SK-N-SH (cell line): ENCODE data around the gene RBBP5. TPM values are rescaled to one million over a fixed set of nuclear protein-coding genes. Genes with fewer than 3 reads are reported as not detected.

Source experiments
- CTCF ChIA-PET: fragments of 300-600, 350-600 bp; formaldehyde crosslinking; extraction: SDS; loops from one replicate; lab custom pipeline; 2021; lab: Yijun Ruan, JAX
- POLR2A ChIA-PET: fragments of 350-600 bp; sonication (Branson Sonifier 250); formaldehyde crosslinking; extraction: SDS; loops from one replicate; lab custom pipeline; 2020; ENCODE audit warnings: antibody characterized with exemption, inconsistent platforms; lab: Yijun Ruan, JAX
- DNase-seq: peaks from one replicate; pipeline ENCODE4 v3.0.0; 2012
- H2AFZ ChIP-seq: fragments of 200-600 bp; sonication (generic); 2 replicates; pipeline ENCODE4 v1.8.1; 2016; ENCODE audit warnings: antibody characterized with exemption, mild to moderate bottlenecking, low read depth
- H3F3A ChIP-seq: fragments of 200-600 bp; sonication (generic); replicated peaks from 2 replicates; pipeline ENCODE3; 2016; ENCODE audit warnings: antibody characterized with exemption, mild to moderate bottlenecking; ENCODE audit not compliant: insufficient read depth
- H3K27ac ChIP-seq, 2 experiments: fragments of 200-500 bp in 1 of 2; fragments of 200-600 bp in 1 of 2; sonication (Bioruptor generic) in 1 of 2; sonication (generic), shearing (Covaris generic) in 1 of 2; 2 replicates each; pipeline versions ENCODE4 v1.5.1 to v1.6.1; 2014 to 2016; ENCODE audit warnings: low read depth in 2 of 2, inconsistent platforms in 1 of 2, low read length in 1 of 2, mild to moderate bottlenecking in 1 of 2, mixed read lengths in 1 of 2
- H3K27me3 ChIP-seq: fragments of 200-600 bp; sonication (generic), shearing (Covaris generic); 2 replicates; pipeline ENCODE4 v1.6.1; 2016; ENCODE audit warnings: mixed run types; ENCODE audit not compliant: insufficient read depth
- H3K36me3 ChIP-seq, 2 experiments: fragments of 200-500 bp in 1 of 2; fragments of 200-600 bp in 1 of 2; sonication (Bioruptor generic) in 1 of 2; sonication (generic) in 1 of 2; replicated peaks in 1 of 2; 2 replicates each; pipeline versions ENCODE3 to v1.5.1; 2014 to 2016; ENCODE audit warnings: low read length in 1 of 2, mild to moderate bottlenecking in 1 of 2; ENCODE audit not compliant: insufficient read depth in 2 of 2, control insufficient read depth in 1 of 2
- H3K4me1 ChIP-seq, 2 experiments: fragments of 200-500 bp in 1 of 2; fragments of 200-600 bp in 1 of 2; sonication (Bioruptor generic) in 1 of 2; sonication (generic), shearing (Covaris generic) in 1 of 2; 2 replicates each; pipeline versions ENCODE4 v1.5.1 to v1.6.1; 2014 to 2016; ENCODE audit warnings: low read depth in 1 of 2, low read length in 1 of 2, mixed run types in 1 of 2; ENCODE audit not compliant: insufficient read depth in 2 of 2, control insufficient read depth in 1 of 2
- H3K4me2 ChIP-seq: fragments of 200-600 bp; sonication (generic), shearing (Covaris generic); 2 replicates; pipeline ENCODE4 v1.6.1; 2017; ENCODE audit warnings: mixed run types
- H3K4me3 ChIP-seq, 2 experiments: fragments of 200-500 bp in 1 of 2; fragments of 200-600 bp in 1 of 2; sonication (Bioruptor generic) in 1 of 2; sonication (generic), shearing (Covaris generic) in 1 of 2; 2 replicates each; pipeline versions ENCODE4 v1.5.1 to v1.8.1; 2014 to 2016; ENCODE audit warnings: low read depth in 2 of 2, inconsistent platforms in 1 of 2, low read length in 1 of 2, mild to moderate bottlenecking in 1 of 2, mixed read lengths in 1 of 2, moderate library complexity in 1 of 2
- H3K79me2 ChIP-seq: fragments of 200-600 bp; sonication (generic); 2 replicates; pipeline ENCODE4 v1.8.1; 2017; ENCODE audit warnings: mild to moderate bottlenecking; ENCODE audit not compliant: insufficient read depth
- H3K9ac ChIP-seq: fragments of 200-600 bp; sonication (generic); 2 replicates; pipeline ENCODE4 v1.6.1; 2017; ENCODE audit warnings: mixed run types
- H3K9me2 ChIP-seq: fragments of 200-600 bp; sonication (generic); 2 replicates; pipeline ENCODE4 v1.6.1; 2017; ENCODE audit warnings: mixed run types
- H3K9me3 ChIP-seq: fragments of 200-600 bp; sonication (generic); 2 replicates; pipeline ENCODE4 v1.6.1; 2017; ENCODE audit warnings: mixed run types, mild to moderate bottlenecking, moderate library complexity
- H4K20me1 ChIP-seq: fragments of 200-600 bp; sonication (generic); 2 replicates; pipeline ENCODE4 v1.6.1; 2017; ENCODE audit warnings: mild to moderate bottlenecking, mixed run types; ENCODE audit not compliant: insufficient read depth
- CHD2 ChIP-seq: fragments of 150-350 bp; IDR thresholded peaks from 2 replicates; pipeline ENCODE4 v1.6.1; 2018; ENCODE audit warnings: low read length; ENCODE audit not compliant: partially characterized antibody
- EP300 ChIP-seq, 2 experiments: IDR thresholded peaks; 2 replicates each; pipeline versions ENCODE4 v1.4.0 to v1.6.1; 2012; ENCODE audit warnings: borderline replicate concordance in 1 of 2, low read depth in 1 of 2, low read length in 1 of 2
- FOSL2 ChIP-seq: IDR thresholded peaks from 2 replicates; pipeline ENCODE4 v1.4.0; 2012; ENCODE audit warnings: low read depth, mild to moderate bottlenecking, moderate library complexity, borderline replicate concordance
- FOXJ3 ChIP-seq: sonication (generic); formaldehyde crosslinking; IDR thresholded peaks from 2 replicates; pipeline ENCODE4 v1.5.1; 2020; ENCODE audit warnings: mild to moderate bottlenecking, missing genetic modification reagents
- FOXM1 ChIP-seq: IDR thresholded peaks from 2 replicates; pipeline ENCODE4 v1.4.0; 2012; ENCODE audit warnings: low read depth, mild to moderate bottlenecking
- GABPA ChIP-seq: IDR thresholded peaks from 2 replicates; pipeline ENCODE4 v1.4.0; 2012; ENCODE audit warnings: low read depth, mild to moderate bottlenecking
- JUND ChIP-seq: IDR thresholded peaks from 2 replicates; pipeline ENCODE4 v1.4.0; 2012
- MEF2A ChIP-seq: IDR thresholded peaks from 2 replicates; pipeline ENCODE4 v1.4.0; 2012; ENCODE audit warnings: low read depth, borderline replicate concordance
- MXI1 ChIP-seq: IDR thresholded peaks from 2 replicates; pipeline ENCODE4 v1.6.1; 2012; ENCODE audit warnings: mild to moderate bottlenecking, low read depth, low read length, improper control_type of control experiment
- NFIC ChIP-seq: IDR thresholded peaks from 2 replicates; pipeline ENCODE4 v1.4.0; 2012; ENCODE audit warnings: borderline replicate concordance
- NRF1 ChIP-seq: IDR thresholded peaks from 2 replicates; pipeline ENCODE4 v1.6.1; 2012; ENCODE audit warnings: low read depth, mild to moderate bottlenecking, low read length
- POLR2AphosphoS5 ChIP-seq: IDR thresholded peaks from 2 replicates; pipeline ENCODE4 v1.6.1; 2012; ENCODE audit warnings: low read depth, low read length
- RAD21 ChIP-seq: IDR thresholded peaks from 2 replicates; pipeline ENCODE4 v1.6.1; 2012; ENCODE audit warnings: mild to moderate bottlenecking, low read length
- RCOR1 ChIP-seq: fragments of 150-350 bp; IDR thresholded peaks from 2 replicates; pipeline ENCODE4 v1.6.1; 2017; ENCODE audit warnings: antibody characterized with exemption, low read length
- RFX5 ChIP-seq: IDR thresholded peaks from 2 replicates; pipeline ENCODE4 v1.6.1; 2012; ENCODE audit warnings: mild to moderate bottlenecking, improper control_type of control experiment, low read length
- RXRA ChIP-seq: IDR thresholded peaks from 2 replicates; pipeline ENCODE4 v1.4.0; 2012; ENCODE audit warnings: low read depth, mild to moderate bottlenecking, borderline replicate concordance
- SIN3A ChIP-seq: IDR thresholded peaks from 2 replicates; pipeline ENCODE4 v1.6.1; 2012; ENCODE audit warnings: low read depth, mild to moderate bottlenecking, low read length, moderate library complexity, borderline replicate concordance
- TAF1 ChIP-seq: IDR thresholded peaks from 2 replicates; pipeline ENCODE4 v1.6.1; 2012; ENCODE audit warnings: low read depth, mild to moderate bottlenecking, low read length, moderate library complexity, borderline replicate concordance
- TCF12 ChIP-seq: IDR thresholded peaks from 2 replicates; pipeline ENCODE4 v1.4.0; 2012
- TEAD4 ChIP-seq: IDR thresholded peaks from 2 replicates; pipeline ENCODE4 v1.4.0; 2012; ENCODE audit warnings: mild to moderate bottlenecking, borderline replicate concordance; ENCODE audit not compliant: insufficient read depth
- YY1 ChIP-seq: IDR thresholded peaks from 2 replicates; pipeline ENCODE4 v1.4.0; 2012; ENCODE audit warnings: low read depth, mild to moderate bottlenecking
- ZBTB33 ChIP-seq: IDR thresholded peaks from 2 replicates; pipeline ENCODE4 v1.4.0; 2012; ENCODE audit warnings: low read depth, borderline replicate concordance
- WGBS: methylation state at CpG from one replicate; pipeline ENCODE4 v1.1.6; 2017; ENCODE audit warnings: low lambda C conversion rate; 5-methylcytosine and 5-hydroxymethylcytosine counted together
- polyA plus RNA-seq, 3 experiments: library from polyadenylated mRNA; depleted of rRNA; stranded (reverse); fragments of >200 nt; gene quantifications; 2 replicates each; pipeline ENCODE4 v1.2.3, GENCODE V29; 2012
- TF ChIP-seq, protein P1 (sequence below): IDR thresholded peaks from 2 replicates; pipeline ENCODE4; 2012
- TF ChIP-seq, protein P2 (sequence below): IDR thresholded peaks from 2 replicates; pipeline ENCODE4 v1.4.0; 2012; ENCODE audit warnings: low read depth
- TF ChIP-seq, protein P3 (sequence below): IDR thresholded peaks from 2 replicates; pipeline ENCODE4 v1.4.0; 2012; ENCODE audit warnings: low read depth, borderline replicate concordance

The RBBP5 gene
- polyA plus RNA-seq, 1 of the 3 experiments (the other 2 are of a cell fraction) = 5.7 TPM

DNA sequence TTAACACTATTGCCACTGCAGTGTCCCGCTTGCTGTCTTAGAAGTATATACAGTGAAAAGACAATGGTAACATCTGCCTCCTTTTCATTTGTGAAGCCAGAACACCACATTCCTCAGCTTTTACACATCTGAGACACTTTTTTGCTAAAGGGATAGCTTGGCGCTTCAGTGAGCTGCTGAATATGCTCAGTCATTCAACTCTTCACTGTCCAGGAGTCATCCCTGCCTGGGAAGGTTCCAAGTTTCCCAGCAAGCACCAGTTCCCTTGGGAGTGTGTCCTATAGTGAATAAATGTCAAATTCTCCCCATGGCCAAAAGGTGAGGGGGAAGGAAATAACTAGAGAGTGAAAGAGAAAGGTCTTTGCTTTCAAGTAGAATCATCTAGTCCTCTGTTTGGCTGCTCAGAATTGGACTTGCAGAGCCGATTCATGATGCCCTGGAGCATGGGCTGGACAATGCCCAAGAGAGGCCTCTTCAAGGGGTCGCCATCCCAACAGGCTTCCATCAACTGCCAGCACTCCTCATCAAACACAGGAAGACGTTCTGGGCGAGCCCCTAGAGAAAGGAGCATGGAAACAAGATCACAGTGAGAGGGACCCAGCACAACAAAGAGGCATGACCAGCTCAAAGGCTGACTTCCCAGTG lies 25.5 kb upstream of the RBBP5 start:
- Histone ChIP-seq H3K27ac (peak overlapping the region in 1 of 2 experiments; percentile 78; a peak in 3 of 4 replicates), H3K9me3 (no peaks in the 10 kb centered on the region), H3K79me2 (no peaks in the 10 kb centered on the region), H3K36me3 (peaks cover 22 to 26% of the 10 kb centered on the region in 2 experiments), H3K9ac (peak overlapping the region; percentile 18; the same call in 1 of the 2 replicates), H4K20me1 (no peaks in the 10 kb centered on the region), H3K9me2 (no peaks in the 10 kb centered on the region), H3K4me2 (no peak overlapping the region), H3F3A (peaks cover 29% of the 10 kb centered on the region), H3K4me3 (no peak overlapping the region), H3K4me1 (peaks cover 2 to 16% of the 10 kb centered on the region in 2 experiments; a peak in 3 of 4 replicates), H2AFZ (no peak overlapping the region), H3K27me3 (no peaks in the 10 kb centered on the region)
- CTCF ChIA-PET = interaction anchor here (0.9 to 5.0 kb wide), 4 partner anchors 26 to 158 kb away, joined by 3 to 23 read pairs (median 4); no protein-coding TSS in a partner anchor
- TF ChIP-seq, protein P1, sequence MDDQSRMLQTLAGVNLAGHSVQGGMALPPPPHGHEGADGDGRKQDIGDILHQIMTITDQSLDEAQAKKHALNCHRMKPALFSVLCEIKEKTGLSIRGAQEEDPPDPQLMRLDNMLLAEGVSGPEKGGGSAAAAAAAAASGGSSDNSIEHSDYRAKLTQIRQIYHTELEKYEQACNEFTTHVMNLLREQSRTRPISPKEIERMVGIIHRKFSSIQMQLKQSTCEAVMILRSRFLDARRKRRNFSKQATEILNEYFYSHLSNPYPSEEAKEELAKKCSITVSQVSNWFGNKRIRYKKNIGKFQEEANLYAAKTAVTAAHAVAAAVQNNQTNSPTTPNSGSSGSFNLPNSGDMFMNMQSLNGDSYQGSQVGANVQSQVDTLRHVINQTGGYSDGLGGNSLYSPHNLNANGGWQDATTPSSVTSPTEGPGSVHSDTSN = peak; percentile 26; the same call in 1 of the 2 replicates
- TF ChIP-seq FOXJ3 (CRISPR knock-in tag) (no peak), NFIC (peak; percentile 61), FOSL2 (no peak), EP300 (IDR thresholded peaks at IDR 0.05; ENCODE audit: borderline replicate concordance in 1 of 2, low read depth in 1 of 2, low read length in 1 of 2) (no peak), RAD21 (no peak), RXRA (no peak)
- POLR2A ChIA-PET = no interaction called here
- no peak for DNase-seq
- WGBS = 72% methylated on average over 6 of the region's 6 CpGs

GRCh38 chr1:205144751-205145150 lies 23.0 kb upstream of the RBBP5 start:
- no peaks in the 10 kb centered on the region for H3K9me2 ChIP-seq
- no peaks in the 10 kb centered on the region for H3K79me2 ChIP-seq
- CTCF ChIA-PET = interaction anchor here (0.8 to 5.0 kb wide), 8 partner anchors 19 to 380 kb away, joined by 3 to 23 read pairs (median 4); no protein-coding TSS in a partner anchor
- peak overlapping the region; percentile 13; the same call in 1 of the 2 replicates for H3K9ac ChIP-seq
- WGBS = 14% methylated on average over 1 of the region's 1 CpG
- H4K20me1 ChIP-seq = no peaks in the 10 kb centered on the region
- peak overlapping the region; percentile 18; the same call in 1 of the 2 replicates for H3K4me2 ChIP-seq
- H3K27me3 ChIP-seq = no peaks in the 10 kb centered on the region
- H3K4me3 ChIP-seq = no peak overlapping the region
- no peaks in the 10 kb centered on the region for H3K9me3 ChIP-seq
- H3K27ac ChIP-seq = peak overlapping the region; percentile 71 to 78; a peak in 3 of 4 replicates
- POLR2A ChIA-PET = no interaction called here
- peaks cover 5 to 16% of the 10 kb centered on the region in 2 experiments for H3K4me1 ChIP-seq
- H3F3A ChIP-seq = peaks cover 29% of the 10 kb centered on the region
- H3K36me3 ChIP-seq = peaks cover 14% of the 10 kb centered on the region in 2 experiments
- DNase-seq = no peak
- H2AFZ ChIP-seq = no peak overlapping the region
- TF ChIP-seq TCF12 (peak; percentile 62; the same call in 1 of the 2 replicates), MEF2A (no peak), FOXM1 (no peak), SIN3A (no peak), YY1 (no peak), TEAD4 (peak; percentile 89; the same call in 1 of the 2 replicates), NRF1 (no peak), NFIC (no peak), RXRA (no peak), ZBTB33 (no peak), POLR2AphosphoS5 (no peak), MXI1 (no peak), FOSL2 (no peak), CHD2 (no peak), RFX5 (no peak), RCOR1 (no peak), JUND (no peak; the same call in 1 of the 2 replicates), TAF1 (no peak), GABPA (no peak)
- TF ChIP-seq, protein P2, sequence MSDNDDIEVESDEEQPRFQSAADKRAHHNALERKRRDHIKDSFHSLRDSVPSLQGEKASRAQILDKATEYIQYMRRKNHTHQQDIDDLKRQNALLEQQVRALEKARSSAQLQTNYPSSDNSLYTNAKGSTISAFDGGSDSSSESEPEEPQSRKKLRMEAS = no peak
- TF ChIP-seq, protein P3, sequence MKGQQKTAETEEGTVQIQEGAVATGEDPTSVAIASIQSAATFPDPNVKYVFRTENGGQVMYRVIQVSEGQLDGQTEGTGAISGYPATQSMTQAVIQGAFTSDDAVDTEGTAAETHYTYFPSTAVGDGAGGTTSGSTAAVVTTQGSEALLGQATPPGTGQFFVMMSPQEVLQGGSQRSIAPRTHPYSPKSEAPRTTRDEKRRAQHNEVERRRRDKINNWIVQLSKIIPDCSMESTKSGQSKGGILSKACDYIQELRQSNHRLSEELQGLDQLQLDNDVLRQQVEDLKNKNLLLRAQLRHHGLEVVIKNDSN = no peak
